H1 (cell line): Measurements from ENCODE around the gene PAQR7. TPM values are rescaled to one million over a fixed set of nuclear protein-coding genes. Genes with fewer than 3 reads are reported as not detected.

Experiments used
- CTCF ChIA-PET: fragments of 300-600 bp; sonication (Branson Sonifier 250); formaldehyde crosslinking; loops from one replicate; lab custom pipeline; 2021; ENCODE audit not compliant: partially characterized antibody; lab: Charles Lee
- POLR2A ChIA-PET: fragments of 300-600 bp; sonication (Branson Sonifier 250); formaldehyde crosslinking; loops from one replicate; lab custom pipeline; 2021; ENCODE audit warnings: inconsistent platforms; ENCODE audit not compliant: partially characterized antibody; lab: Charles Lee
- DNase-seq, 2 experiments: peaks; one replicate each; pipeline versions ENCODE4 v3.0.0 to v3.0.0-alpha.2; 2010 to 2022; ENCODE audit warnings: low spot score in 2 of 2, low read depth in 1 of 2, mixed read lengths in 1 of 2
- FAIRE-seq: peaks from 2 replicates; lab custom pipeline; 2011; peaks lifted over from hg19 to GRCh38; lab: Jason Lieb, UNC
- H2AFZ ChIP-seq: 2 replicates; pipeline ENCODE4 v1.8.1; 2012; ENCODE audit warnings: low read length, inconsistent platforms
- H2AK5ac ChIP-seq: 2 replicates; pipeline ENCODE4 v1.6.1; 2013; ENCODE audit warnings: low read depth, low read length
- H2BK120ac ChIP-seq: replicated peaks from 2 replicates; pipeline ENCODE3; 2013; ENCODE audit warnings: low read depth, low read length, inconsistent platforms
- H2BK12ac ChIP-seq: 2 replicates; pipeline ENCODE4 v1.6.1; 2013; ENCODE audit warnings: low read depth, low read length
- H2BK15ac ChIP-seq: 2 replicates; pipeline ENCODE4 v1.6.1; 2013; ENCODE audit warnings: low read length
- H2BK20ac ChIP-seq: 2 replicates; pipeline ENCODE4 v1.6.1; 2013; ENCODE audit warnings: low read length
- H2BK5ac ChIP-seq: 2 replicates; pipeline ENCODE4 v1.6.1; 2013; ENCODE audit warnings: low read depth, low read length
- H3K14ac ChIP-seq: 2 replicates; pipeline ENCODE4 v1.6.1; 2013; ENCODE audit warnings: inconsistent platforms; ENCODE audit not compliant: insufficient read length
- H3K18ac ChIP-seq: 2 replicates; pipeline ENCODE4 v1.6.1; 2013; ENCODE audit warnings: low read length; ENCODE audit errors: extremely low read depth
- H3K23ac ChIP-seq: 2 replicates; pipeline ENCODE4 v1.6.1; 2013; ENCODE audit warnings: inconsistent platforms; ENCODE audit not compliant: insufficient read length
- H3K23me2 ChIP-seq: 2 replicates; pipeline ENCODE4 v1.6.1; 2013; ENCODE audit warnings: low read depth, low read length
- H3K27ac ChIP-seq: 2 replicates; pipeline ENCODE4 v1.6.1; 2011; ENCODE audit warnings: low read depth, low read length, inconsistent platforms
- H3K27me3 ChIP-seq, 4 experiments: replicated peaks in 1 of 4; 1 replicate in 1 of 4; 2 replicates in 3 of 4; pipeline versions ENCODE4 v1.6.1 to v1.8.1; 2011 to 2013; ENCODE audit warnings: low read length in 3 of 4, mild to moderate bottlenecking in 3 of 4, inconsistent platforms in 2 of 4, mixed read lengths in 2 of 4, moderate library complexity in 1 of 4; ENCODE audit not compliant: control insufficient read depth in 3 of 4, insufficient read depth in 3 of 4; ENCODE audit errors: extremely low read depth in 1 of 4
- H3K36me3 ChIP-seq, 4 experiments: 2 replicates each; pipeline versions ENCODE4 v1.6.1 to v1.8.1; 2011 to 2013; ENCODE audit warnings: mild to moderate bottlenecking in 4 of 4, low read length in 3 of 4, moderate library complexity in 2 of 4, control low read depth in 1 of 4, inconsistent platforms in 1 of 4; ENCODE audit not compliant: insufficient read depth in 4 of 4, control insufficient read depth in 2 of 4
- H3K4ac ChIP-seq: replicated peaks from 2 replicates; pipeline ENCODE3; 2013; ENCODE audit warnings: low read length, low read depth, mixed read lengths, inconsistent platforms; ENCODE audit not compliant: insufficient read length
- H3K4me1 ChIP-seq, 4 experiments: replicated peaks in 1 of 4; 1 replicate in 1 of 4; 2 replicates in 3 of 4; pipeline versions ENCODE4 v1.6.1 to v1.8.1; 2011 to 2013; ENCODE audit warnings: low read length in 3 of 4, inconsistent platforms in 2 of 4, mixed read lengths in 1 of 4; ENCODE audit not compliant: insufficient read depth in 4 of 4, control insufficient read depth in 3 of 4
- H3K4me2 ChIP-seq, 2 experiments: 2 replicates each; pipeline versions ENCODE4 v1.6.1 to v1.8.1; 2011 to 2013; ENCODE audit warnings: low read depth in 2 of 2, low read length in 2 of 2, control low read depth in 1 of 2, inconsistent platforms in 1 of 2, mild to moderate bottlenecking in 1 of 2; ENCODE audit not compliant: insufficient read depth in 1 of 2
- H3K4me3 ChIP-seq, 4 experiments: fragments of 200-600, 300-600 bp in 1 of 4; sonication (generic), shearing (Covaris generic), sonication (Bioruptor Twin) in 1 of 4; 2 replicates each; pipeline versions ENCODE4 v1.5.1 to v1.8.1; 2011 to 2016; ENCODE audit warnings: low read length in 4 of 4, low read depth in 3 of 4, control low read depth in 2 of 4, inconsistent platforms in 2 of 4, mild to moderate bottlenecking in 2 of 4, mixed read lengths in 1 of 4, moderate library complexity in 1 of 4; ENCODE audit not compliant: insufficient read depth in 2 of 4; ENCODE audit errors: extremely low read depth in 1 of 4
- H3K56ac ChIP-seq: replicated peaks from 2 replicates; pipeline ENCODE3; 2013; ENCODE audit warnings: low read depth, mild to moderate bottlenecking, mixed read lengths, low read length, inconsistent platforms; ENCODE audit not compliant: insufficient read length
- H3K79me1 ChIP-seq: 2 replicates; pipeline ENCODE4 v1.6.1; 2013; ENCODE audit warnings: low read depth, low read length, control low read depth
- H3K79me2 ChIP-seq, 2 experiments: 2 replicates each; pipeline versions ENCODE4 v1.6.1 to v1.8.1; 2012 to 2013; ENCODE audit warnings: low read length in 2 of 2, mild to moderate bottlenecking in 2 of 2, inconsistent platforms in 1 of 2; ENCODE audit not compliant: insufficient read depth in 2 of 2, control insufficient read depth in 1 of 2
- H3K9ac ChIP-seq, 4 experiments: replicated peaks in 1 of 4; 1 replicate in 1 of 4; 2 replicates in 3 of 4; pipeline versions ENCODE4 v1.6.1 to v1.8.1; 2011 to 2013; ENCODE audit warnings: low read depth in 3 of 4, low read length in 3 of 4, control low read depth in 2 of 4, mild to moderate bottlenecking in 2 of 4, moderate library complexity in 2 of 4, inconsistent platforms in 1 of 4; ENCODE audit errors: extremely low read depth in 1 of 4
- H3K9me3 ChIP-seq, 2 experiments: 2 replicates each; pipeline versions ENCODE4 v1.6.1 to v1.8.1; 2012 to 2013; ENCODE audit warnings: mild to moderate bottlenecking in 2 of 2, moderate library complexity in 2 of 2, control low read depth in 1 of 2, inconsistent platforms in 1 of 2, low read depth in 1 of 2, low read length in 1 of 2, mixed read lengths in 1 of 2; ENCODE audit not compliant: insufficient read depth in 2 of 2
- H4K20me1 ChIP-seq, 2 experiments: replicated peaks in 1 of 2; 2 replicates each; pipeline versions ENCODE3 to v1.8.1; 2011 to 2013; ENCODE audit warnings: inconsistent platforms in 2 of 2, low read length in 2 of 2, mild to moderate bottlenecking in 1 of 2; ENCODE audit not compliant: insufficient read depth in 2 of 2, control insufficient read depth in 1 of 2
- H4K5ac ChIP-seq: 2 replicates; pipeline ENCODE4 v1.6.1; 2013; ENCODE audit warnings: low read length, low read depth, mixed read lengths, inconsistent platforms; ENCODE audit not compliant: insufficient read length
- H4K8ac ChIP-seq: 2 replicates; pipeline ENCODE4 v1.8.0; 2013; ENCODE audit warnings: mild to moderate bottlenecking, moderate library complexity, low read length, inconsistent platforms; ENCODE audit not compliant: insufficient read depth; ENCODE audit errors: extremely low read depth
- H4K91ac ChIP-seq: replicated peaks from 2 replicates; pipeline ENCODE3; 2013; ENCODE audit warnings: low read length, mixed read lengths, inconsistent platforms; ENCODE audit not compliant: insufficient read length
- BRCA1 ChIP-seq: IDR thresholded peaks from 2 replicates; pipeline ENCODE4 v1.6.1; 2012; ENCODE audit warnings: low read depth, low read length, improper control_type of control experiment
- CHD2 ChIP-seq: IDR thresholded peaks from 2 replicates; pipeline ENCODE4 v1.6.1; 2012; ENCODE audit warnings: low read length, improper control_type of control experiment
- NANOG ChIP-seq: IDR thresholded peaks from 2 replicates; pipeline ENCODE4 v1.6.1; 2011; ENCODE audit warnings: low read length, low read depth, mild to moderate bottlenecking, inconsistent platforms; ENCODE audit not compliant: insufficient read depth, poor library complexity, severe bottlenecking
- RAD21 ChIP-seq, 2 experiments: IDR thresholded peaks in 1 of 2; conservative IDR thresholded peaks in 1 of 2; 2 replicates each; pipeline ENCODE4 v1.6.1; 2011; ENCODE audit warnings: low read depth in 2 of 2, low read length in 2 of 2, improper control_type of control experiment in 1 of 2, inconsistent platforms in 1 of 2, mild to moderate bottlenecking in 1 of 2, moderate library complexity in 1 of 2
- SAP30 ChIP-seq: fragments of 300-600 bp; sonication (generic); IDR thresholded peaks from 2 replicates; pipeline ENCODE4 v1.7.1; 2012; ENCODE audit warnings: low read length, moderate library complexity, mild to moderate bottlenecking, inconsistent platforms; ENCODE audit not compliant: insufficient read depth, insufficient replicate concordance
- SP4 ChIP-seq: IDR thresholded peaks from 2 replicates; pipeline ENCODE4 v1.6.1; 2012; ENCODE audit warnings: low read length, inconsistent platforms
- TBP ChIP-seq: IDR thresholded peaks from 2 replicates; pipeline ENCODE4 v1.6.1; 2011; ENCODE audit warnings: low read depth, low read length, improper control_type of control experiment
- WGBS, 2 experiments: shearing (Covaris generic) in 1 of 2; methylation state at CpG; one replicate each; pipeline versions ENCODE4 v1.1.6 to v1.1.7; 2013 to 2015; ENCODE audit warnings: low lambda C conversion rate in 2 of 2, mixed read lengths in 2 of 2, inconsistent platforms in 1 of 2, low coverage in 1 of 2, missing lambda C conversion rate in 1 of 2; ENCODE audit not compliant: insufficient replicate concordance in 2 of 2, insufficient coverage in 1 of 2, insufficient read length in 1 of 2; ENCODE audit errors: extremely low coverage in 1 of 2, missing lambda C conversion rate in 1 of 2; 5-methylcytosine and 5-hydroxymethylcytosine counted together
- polyA plus RNA-seq, 7 experiments: library from polyadenylated mRNA; depleted of rRNA in 3 of 7; stranded (reverse) in 5 of 7; unstranded in 2 of 7; fragments of >200 nt in 5 of 7; fragments of 200-250 nt in 2 of 7; gene quantifications; 1 replicate in 5 of 7; 2 replicates in 1 of 7; 4 replicates in 1 of 7; pipeline versions ENCODE4 v1.2.1 to v1.2.3, GENCODE V29; 2011 to 2013; ENCODE audit warnings: missing spikeins in 2 of 7, mixed read lengths in 2 of 7
- total RNA-seq: library from RNA; stranded (reverse); fragmentation: NEBNext Ultra II Directional; extraction: Animal tissue kit (Norgen Biotek cat#: 25700); gene quantifications from 2 replicates; pipeline ENCODE4 v1.2.1, GENCODE V29; 2021
- TF ChIP-seq, protein P1 (sequence below): IDR thresholded peaks from 2 replicates; pipeline ENCODE4 v1.6.1; 2012; ENCODE audit warnings: inconsistent platforms
- TF ChIP-seq, protein P2 (sequence below), 3 experiments: IDR thresholded peaks; 1 replicate in 2 of 3; 2 replicates in 1 of 3; pipeline versions ENCODE4 v1.5.1 to v1.6.1; 2011; ENCODE audit warnings: low read length in 3 of 3, mild to moderate bottlenecking in 3 of 3, inconsistent platforms in 2 of 3, low read depth in 1 of 3, moderate library complexity in 1 of 3; ENCODE audit not compliant: insufficient read depth in 1 of 3; ENCODE audit errors: control extremely low read depth in 1 of 3

The PAQR7 gene
- total and polyA plus RNA-seq, 2 of the 8 experiments (the other 6 are each of a cell fraction or from before 2014, with no cell fraction given): 7.3 to 7.4 TPM

DNA sequence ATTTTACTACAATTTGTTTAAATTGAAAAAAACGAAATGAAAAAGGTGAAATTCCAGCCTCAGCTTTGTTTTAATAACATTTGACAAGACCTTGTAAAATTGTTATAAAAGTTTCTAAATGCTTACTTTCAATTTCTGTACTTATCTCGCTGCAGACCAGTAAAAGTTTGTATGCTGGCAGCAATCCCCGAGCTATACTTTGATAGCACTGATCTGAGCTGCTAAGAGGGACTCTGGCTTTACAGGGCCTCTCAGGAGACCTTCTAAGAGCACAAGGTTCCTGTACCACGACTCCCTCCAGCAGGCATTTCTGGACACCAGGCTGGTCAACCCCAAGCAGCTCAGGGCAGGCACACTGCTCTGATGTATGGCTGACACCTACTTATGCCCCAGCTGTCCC lies 17.6 kb upstream of the PAQR7 start:
- Histone ChIP-seq H2BK20ac (peak overlapping the region; percentile 48; the same call in 1 of the 2 replicates), H3K23me2 (no peaks in the 10 kb centered on the region), H2BK120ac (no peak overlapping the region), H3K79me2 (no peaks in the 10 kb centered on the region), H2AK5ac (0 out of 2 replicates have a peak overlapping the region, but pooled peaks have one; percentile 45), H2AFZ (no peak overlapping the region), H2BK15ac (peak overlapping the region; percentile 81; the same call in 1 of the 2 replicates), H3K9ac (no peak overlapping the region), H4K8ac (no peak overlapping the region), H3K27me3 (no peaks in the 10 kb centered on the region), H3K4me1 (peaks cover 0 to 18% (median 10%) of the 10 kb centered on the region in 4 experiments; a peak in 6 of 7 replicates), H4K91ac (no peak overlapping the region), H2BK12ac (peak overlapping the region; percentile 62; the same call in 1 of the 2 replicates), H3K18ac (no peak overlapping the region; the same call in 1 of the 2 replicates), H3K14ac (no peak overlapping the region), H3K56ac (no peak overlapping the region), H4K20me1 (peaks cover 0 to 4% of the 10 kb centered on the region in 2 experiments), H3K4me2 (peak overlapping the region in 1 of 2 experiments; percentile 55; a peak in 1 of 4 replicates), H3K36me3 (peaks cover 0 to 2% (median 0%) of the 10 kb centered on the region in 4 experiments; a peak in 2 of 8 replicates), H4K5ac (no peak overlapping the region), H3K79me1 (no peaks in the 10 kb centered on the region), H3K27ac (no peak overlapping the region), H3K9me3 (no peaks in the 10 kb centered on the region), H3K23ac (no peak overlapping the region), H3K4ac (no peak overlapping the region), H3K4me3 (no peak overlapping the region), H2BK5ac (0 out of 2 replicates have a peak overlapping the region, but pooled peaks have one; percentile 55)
- FAIRE-seq (no peak), DNase-seq (no peak)
- CTCF ChIA-PET: interaction anchor here (0.6 to 6.9 kb wide), 11 partner anchors 12 to 310 kb away, joined by 3 to 83 read pairs (median 5); partner anchors contain the start of genes PAFAH2, PAQR7 and STMN1
- 73% methylated on average over 4 of the region's 4 CpGs; no CpG with 5 or more reads in 1 of the 2 experiments for WGBS, 2 experiments
- POLR2A ChIA-PET: interaction anchor here (1.1 to 3.6 kb wide), 6 partner anchors 10 to 104 kb away, joined by 3 to 29 read pairs (median 6); partner anchors contain the start of genes PAFAH2 and PAQR7
- TF ChIP-seq RAD21 (IDR thresholded peaks at IDR 0.05 in 1 of 2, conservative IDR thresholded peaks at IDR 0.05 in 1 of 2; ENCODE audit: low read depth in 2 of 2, low read length in 2 of 2): no peak
- no peak for TF ChIP-seq SAP30
- no peak for TF ChIP-seq TBP
- no peak for TF ChIP-seq CHD2
- TF ChIP-seq, protein P1, sequence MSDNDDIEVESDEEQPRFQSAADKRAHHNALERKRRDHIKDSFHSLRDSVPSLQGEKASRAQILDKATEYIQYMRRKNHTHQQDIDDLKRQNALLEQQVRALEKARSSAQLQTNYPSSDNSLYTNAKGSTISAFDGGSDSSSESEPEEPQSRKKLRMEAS: no peak
- TF ChIP-seq SP4: no peak
- TF ChIP-seq, protein P2, sequence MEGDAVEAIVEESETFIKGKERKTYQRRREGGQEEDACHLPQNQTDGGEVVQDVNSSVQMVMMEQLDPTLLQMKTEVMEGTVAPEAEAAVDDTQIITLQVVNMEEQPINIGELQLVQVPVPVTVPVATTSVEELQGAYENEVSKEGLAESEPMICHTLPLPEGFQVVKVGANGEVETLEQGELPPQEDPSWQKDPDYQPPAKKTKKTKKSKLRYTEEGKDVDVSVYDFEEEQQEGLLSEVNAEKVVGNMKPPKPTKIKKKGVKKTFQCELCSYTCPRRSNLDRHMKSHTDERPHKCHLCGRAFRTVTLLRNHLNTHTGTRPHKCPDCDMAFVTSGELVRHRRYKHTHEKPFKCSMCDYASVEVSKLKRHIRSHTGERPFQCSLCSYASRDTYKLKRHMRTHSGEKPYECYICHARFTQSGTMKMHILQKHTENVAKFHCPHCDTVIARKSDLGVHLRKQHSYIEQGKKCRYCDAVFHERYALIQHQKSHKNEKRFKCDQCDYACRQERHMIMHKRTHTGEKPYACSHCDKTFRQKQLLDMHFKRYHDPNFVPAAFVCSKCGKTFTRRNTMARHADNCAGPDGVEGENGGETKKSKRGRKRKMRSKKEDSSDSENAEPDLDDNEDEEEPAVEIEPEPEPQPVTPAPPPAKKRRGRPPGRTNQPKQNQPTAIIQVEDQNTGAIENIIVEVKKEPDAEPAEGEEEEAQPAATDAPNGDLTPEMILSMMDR (IDR thresholded peaks at IDR 0.05; ENCODE audit: control extremely low read depth in 1 of 3, insufficient read depth in 1 of 3, low read depth in 1 of 3, low read length in 3 of 3): no peak
- TF ChIP-seq NANOG: no peak
- TF ChIP-seq BRCA1: no peak
